ENCODE data around the gene EPHB1. TPM values are rescaled to one million over a fixed set of nuclear protein-coding genes. Genes with fewer than 3 reads are reported as not detected.

The EPHB1 gene
- total RNA-seq, 2 donors from 2014 or later = 1.9 to 3.2 TPM

GRCh38 chr3:134991472-134992010 is 196.5 kb downstream of the EPHB1 start:
- H3K4me1 ChIP-seq = no peaks in the 10 kb centered on the region
- no peak overlapping the region for H3K27ac ChIP-seq
- H3K36me3 ChIP-seq = no peaks in the 10 kb centered on the region
- no peaks in the 10 kb centered on the region for H3K27me3 ChIP-seq
- DNase-seq (ENCODE audit: low spot score) = no peak
- H3K9me3 ChIP-seq = no peaks in the 10 kb centered on the region
- H3K4me3 ChIP-seq = no peak overlapping the region
- TF ChIP-seq CTCF (IDR thresholded peaks at IDR 0.05) = no peak

- H3K36me3 ChIP-seq = no peaks in the 10 kb centered on the region
- H3K4me3 ChIP-seq = no peak overlapping the region
- no peaks in the 10 kb centered on the region for H3K4me1 ChIP-seq
- no peaks in the 10 kb centered on the region for H3K27me3 ChIP-seq
- H3K9me3 ChIP-seq = no peaks in the 10 kb centered on the region
- DNase-seq (ENCODE audit: low spot score) = no peak
- no peak for TF ChIP-seq CTCF (IDR thresholded peaks at IDR 0.05)
- no peak overlapping the region for H3K27ac ChIP-seq
These were observed 197.1 kb downstream of the EPHB1 start for GRCh38 chr3:134992180-134992579.

- Histone ChIP-seq H3K27ac (no peak overlapping the region), H3K4me3 (no peak overlapping the region), H3K9me3 (no peaks in the 10 kb centered on the region), H3K36me3 (no peaks in the 10 kb centered on the region), H3K4me1 (no peaks in the 10 kb centered on the region), H3K27me3 (no peaks in the 10 kb centered on the region)
- DNase-seq (ENCODE audit: low spot score) = no peak
- no peak for TF ChIP-seq CTCF (IDR thresholded peaks at IDR 0.05)
These were observed 197.5 kb downstream of the EPHB1 start for GRCh38 chr3:134992586-134992985.

GRCh38 chr3:134993011-134993410 is 198.0 kb downstream of the EPHB1 start:
- H3K9me3 ChIP-seq = no peaks in the 10 kb centered on the region
- no peak overlapping the region for H3K4me3 ChIP-seq
- no peak for DNase-seq (ENCODE audit: low spot score)
- H3K27ac ChIP-seq = no peak overlapping the region
- H3K36me3 ChIP-seq = no peaks in the 10 kb centered on the region
- H3K27me3 ChIP-seq = no peaks in the 10 kb centered on the region
- H3K4me1 ChIP-seq = no peaks in the 10 kb centered on the region
- TF ChIP-seq CTCF (IDR thresholded peaks at IDR 0.05) = no peak

- DNase-seq (ENCODE audit: low spot score) = no peak
- H3K4me3 ChIP-seq = no peak overlapping the region
- H3K9me3 ChIP-seq = no peaks in the 10 kb centered on the region
- no peak overlapping the region for H3K27ac ChIP-seq
- TF ChIP-seq CTCF (IDR thresholded peaks at IDR 0.05) = no peak
- H3K4me1 ChIP-seq = no peaks in the 10 kb centered on the region
- H3K36me3 ChIP-seq = no peaks in the 10 kb centered on the region
- H3K27me3 ChIP-seq = no peaks in the 10 kb centered on the region
These were observed 203.1 kb downstream of the EPHB1 start for GRCh38 chr3:134998158-134998557.

- H3K4me1 ChIP-seq = no peaks in the 10 kb centered on the region
- no peak for TF ChIP-seq CTCF (IDR thresholded peaks at IDR 0.05)
- no peaks in the 10 kb centered on the region for H3K36me3 ChIP-seq
- no peak overlapping the region for H3K4me3 ChIP-seq
- H3K27me3 ChIP-seq = no peaks in the 10 kb centered on the region
- no peaks in the 10 kb centered on the region for H3K9me3 ChIP-seq
- H3K27ac ChIP-seq = no peak overlapping the region
- no peak for DNase-seq (ENCODE audit: low spot score)
These were observed 203.8 kb downstream of the EPHB1 start for GRCh38 chr3:134998855-134999254.

Measured in right atrium auricular region (tissue), 2 donors.